C4-2B (cell line): ENCODE data around the gene RAP1GAP.

Source experiments
- CTCF ChIP-seq: fragments of 450-650 bp; conservative IDR thresholded peaks from 2 replicates; pipeline ENCODE4 v1.5.1; 2017; ENCODE audit warnings: mild to moderate bottlenecking
- ZFX ChIP-seq: fragments of 450-650 bp; IDR thresholded peaks from 2 replicates; pipeline ENCODE4 v1.6.1; 2017

- no peak for TF ChIP-seq CTCF
- no peak for TF ChIP-seq ZFX
Measured at GRCh38 chr1:21680381-21680780, 11.2 kb upstream of the RAP1GAP start.
